ENCODE data around the gene ZNF264. TPM values are rescaled to one million over a fixed set of nuclear protein-coding genes. Genes with fewer than 3 reads are reported as not detected.
A peak's percentile ranks its signal among the peaks of the same experiment; 100 is the strongest.

ZNF264 gene
- total and polyA plus RNA-seq, 8 donors, result 3.2 to 53.0 (median 32.8) TPM

DNA sequence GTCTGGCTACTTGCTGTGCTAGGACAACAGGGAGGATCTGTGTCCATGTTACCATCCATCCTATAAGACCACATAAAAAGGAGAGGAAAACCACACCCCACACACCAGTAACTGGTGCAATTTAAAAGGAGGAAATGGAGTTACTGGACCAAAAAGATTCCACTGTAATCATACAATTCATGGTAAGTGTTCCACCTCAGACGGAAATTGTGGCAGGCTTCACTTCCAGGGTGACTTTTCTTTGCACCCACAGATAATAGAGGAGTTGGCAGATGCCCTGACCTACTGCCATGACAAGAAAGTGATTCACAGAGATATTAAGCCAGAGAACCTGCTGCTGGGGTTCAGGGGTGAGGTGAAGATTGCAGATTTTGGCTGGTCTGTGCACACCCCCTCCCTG, 41.9 kb downstream of the ZNF264 start:
- Histone ChIP-seq H3K27me3 (no peaks in the 10 kb centered on the region), H3K9me3 (peaks cover 0 to 13% (median 0%) of the 10 kb centered on the region in 4 donors)
- 76 to 94% (median 80%) methylated on average over 1 of the region's 1 CpG for WGBS, 5 donors

DNA sequence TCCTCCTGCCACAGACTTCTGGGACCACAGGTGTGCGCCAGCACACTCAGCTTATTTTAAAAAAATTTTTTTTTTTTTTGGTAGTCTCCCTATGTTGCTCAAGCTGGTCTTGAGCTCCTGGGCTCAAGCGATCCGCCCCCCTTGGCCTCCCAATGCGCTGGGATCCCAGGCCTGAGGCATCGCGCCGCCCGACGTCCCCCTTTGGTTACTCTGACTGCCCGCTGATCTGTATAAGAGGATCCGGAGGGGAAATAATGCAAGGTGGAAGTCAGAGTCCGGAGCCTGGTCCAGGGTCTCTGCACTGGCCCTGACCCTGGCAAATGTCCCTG, 48.6 kb downstream of the ZNF264 start:
- TF ChIP-seq EP300 (IDR thresholded peaks at IDR 0.05), result no peak
- TF ChIP-seq, protein P1, sequence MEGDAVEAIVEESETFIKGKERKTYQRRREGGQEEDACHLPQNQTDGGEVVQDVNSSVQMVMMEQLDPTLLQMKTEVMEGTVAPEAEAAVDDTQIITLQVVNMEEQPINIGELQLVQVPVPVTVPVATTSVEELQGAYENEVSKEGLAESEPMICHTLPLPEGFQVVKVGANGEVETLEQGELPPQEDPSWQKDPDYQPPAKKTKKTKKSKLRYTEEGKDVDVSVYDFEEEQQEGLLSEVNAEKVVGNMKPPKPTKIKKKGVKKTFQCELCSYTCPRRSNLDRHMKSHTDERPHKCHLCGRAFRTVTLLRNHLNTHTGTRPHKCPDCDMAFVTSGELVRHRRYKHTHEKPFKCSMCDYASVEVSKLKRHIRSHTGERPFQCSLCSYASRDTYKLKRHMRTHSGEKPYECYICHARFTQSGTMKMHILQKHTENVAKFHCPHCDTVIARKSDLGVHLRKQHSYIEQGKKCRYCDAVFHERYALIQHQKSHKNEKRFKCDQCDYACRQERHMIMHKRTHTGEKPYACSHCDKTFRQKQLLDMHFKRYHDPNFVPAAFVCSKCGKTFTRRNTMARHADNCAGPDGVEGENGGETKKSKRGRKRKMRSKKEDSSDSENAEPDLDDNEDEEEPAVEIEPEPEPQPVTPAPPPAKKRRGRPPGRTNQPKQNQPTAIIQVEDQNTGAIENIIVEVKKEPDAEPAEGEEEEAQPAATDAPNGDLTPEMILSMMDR (IDR thresholded peaks at IDR 0.05), result no peak
- TF ChIP-seq POLR2AphosphoS5 (IDR thresholded peaks at IDR 0.05), result no peak
- TF ChIP-seq POLR2A (IDR thresholded peaks at IDR 0.05), result no peak
- Histone ChIP-seq H3K36me3 (peaks cover 5 to 26% (median 20%) of the 10 kb centered on the region in 4 donors), H3K27me3 (no peaks in the 10 kb centered on the region), H3K4me3 (peak overlapping the region; percentile 89 to 99 (median 90)), H3K4me1 (peaks cover 13 to 28% (median 27%) of the 10 kb centered on the region in 4 donors), H3K27ac (peak overlapping the region; percentile 83 to 95 (median 93)), H3K9me3 (no peaks in the 10 kb centered on the region)
- intact Hi-C loops (cut with DNase I; ENCODE audit: low total_unique reads), result no loop called here
- no peak for DNase-seq
- WGBS, 5 donors, result 17 to 71% (median 22%) methylated on average over 1 to 12 of the region's 12 CpGs

More for the DNA sequence above, 41.9 kb downstream of the ZNF264 start:
- no peaks in the 10 kb centered on the region for H3K4me1 ChIP-seq
- intact Hi-C loops (cut with DNase I; ENCODE audit: low total_unique reads), result no loop called here
- DNase-seq, result no peak
- TF ChIP-seq EP300 (IDR thresholded peaks at IDR 0.05) (no peak), POLR2A (IDR thresholded peaks at IDR 0.05) (no peak)
- no peak overlapping the region for H3K4me3 ChIP-seq
- no peaks in the 10 kb centered on the region for H3K36me3 ChIP-seq
- H3K27ac ChIP-seq, result no peak overlapping the region

DNA sequence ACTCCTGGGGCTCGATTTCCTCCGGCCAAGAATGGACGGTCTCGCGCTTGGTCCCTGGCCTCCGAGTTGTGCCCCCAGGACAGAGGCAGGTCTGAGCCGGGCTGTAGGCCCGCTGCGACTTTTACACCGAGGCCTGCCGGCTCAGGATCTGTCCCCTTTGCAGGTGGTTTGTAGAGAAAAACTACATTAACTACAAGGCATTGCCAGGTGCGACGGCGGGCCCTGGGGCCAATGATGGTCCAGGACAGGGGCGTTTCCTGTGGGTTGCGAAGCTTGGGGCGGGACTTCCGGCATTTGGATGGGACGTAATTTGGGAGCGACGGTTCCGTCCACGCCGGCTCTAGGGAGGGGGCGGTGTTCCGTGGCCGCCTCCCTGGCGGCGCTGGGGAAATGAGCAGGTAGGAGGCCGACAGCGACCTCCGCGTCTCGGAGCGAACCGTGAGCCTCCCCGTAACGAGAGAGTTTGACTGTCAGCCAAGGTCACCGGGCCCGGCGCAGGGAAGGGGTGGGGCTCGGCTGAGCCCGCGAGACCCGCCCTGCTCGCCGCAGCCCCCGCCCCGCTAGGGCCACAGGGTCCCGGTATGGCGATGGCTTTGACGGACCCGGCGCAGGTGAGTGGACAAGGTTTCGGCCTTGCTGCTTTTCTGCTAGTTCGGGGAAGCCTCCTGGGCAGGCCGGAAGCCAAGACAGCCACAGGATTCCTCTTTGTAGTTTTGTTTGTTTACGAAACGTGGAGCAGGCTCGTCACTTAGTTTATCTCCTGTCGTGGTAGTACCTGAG, 49.2 kb downstream of the ZNF264 start, which contains the start of gene ZNF805:
Gene ZNF805 (plus strand): TSS at position 322 of the 780 bp plus-strand sequence. CDS start 260 bp downstream, at position 582.
- 0% methylated on average over 8 to 61 of the region's 61 CpGs for WGBS, 5 donors
- intact Hi-C loops (cut with DNase I; ENCODE audit: low total_unique reads), result no loop called here

DNA sequence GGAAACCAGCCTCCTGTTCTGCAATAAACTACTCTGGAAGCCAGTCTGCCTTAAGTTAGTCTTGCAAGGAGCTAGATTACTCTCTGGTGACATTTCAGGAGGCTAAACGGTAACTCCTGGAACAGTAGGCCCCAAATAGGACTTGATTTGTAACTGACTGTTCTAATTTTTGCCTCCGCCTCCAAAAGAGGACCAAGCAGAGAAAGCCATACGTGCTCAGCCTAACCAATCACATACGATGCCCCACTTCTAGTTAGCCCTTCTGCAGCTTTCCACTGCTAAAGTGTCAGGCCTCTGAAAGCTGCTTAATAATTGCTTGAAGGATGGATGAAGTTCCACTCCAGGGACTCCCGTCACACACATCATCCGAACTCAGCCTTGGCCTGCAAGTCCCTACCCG, 49.9 kb downstream of the ZNF264 start:
- peak overlapping the region; percentile 89 to 99 (median 90) for H3K4me3 ChIP-seq
- WGBS, 5 donors, result 9 to 18% (median 15%) methylated on average over 7 of the region's 7 CpGs
- H3K27ac ChIP-seq, result peak overlapping the region; percentile 83 to 95 (median 93)
- H3K27me3 ChIP-seq, result no peaks in the 10 kb centered on the region
- DNase-seq, result peak in 1 of 2 donors; percentile 59
- no peaks in the 10 kb centered on the region for H3K9me3 ChIP-seq
- intact Hi-C loops (cut with DNase I; ENCODE audit: low total_unique reads), result no loop called here
- TF ChIP-seq, protein P1 (IDR thresholded peaks at IDR 0.05), result no peak
- TF ChIP-seq POLR2A (IDR thresholded peaks at IDR 0.05) (no peak), POLR2AphosphoS5 (IDR thresholded peaks at IDR 0.05) (no peak), EP300 (IDR thresholded peaks at IDR 0.05) (no peak)
- H3K36me3 ChIP-seq, result peaks cover 15 to 38% (median 32%) of the 10 kb centered on the region in 4 donors
- H3K4me1 ChIP-seq, result peaks cover 13 to 28% (median 27%) of the 10 kb centered on the region in 4 donors

More for the DNA sequence above, 49.2 kb downstream of the ZNF264 start, which contains the start of gene ZNF805:
- peak within 1 kb of the TSS; percentile 83 to 95 (median 93) for H3K27ac ChIP-seq
- no peaks in the 10 kb centered on the region for H3K9me3 ChIP-seq
- peaks cover 9 to 31% (median 25%) of the 10 kb centered on the region in 4 donors for H3K36me3 ChIP-seq
- TF ChIP-seq POLR2AphosphoS5 (IDR thresholded peaks at IDR 0.05), result peak; percentile 81 to 94 (median 83)
- TF ChIP-seq POLR2A (IDR thresholded peaks at IDR 0.05), result no peak
- TF ChIP-seq EP300 (IDR thresholded peaks at IDR 0.05), result peak; percentile 9
- TF ChIP-seq, protein P1 (IDR thresholded peaks at IDR 0.05), result peak in 2 of 7 experiments; percentile 19 to 20
- H3K4me3 ChIP-seq, result peak within 1 kb of the TSS; percentile 89 to 99 (median 90)
- no peaks in the 10 kb centered on the region for H3K27me3 ChIP-seq
- H3K4me1 ChIP-seq, result peaks cover 13 to 28% (median 27%) of the 10 kb centered on the region in 4 donors
- DNase-seq, result peak; percentile 97 to 99

Data from stomach (tissue), 9 donors.